Measurements from ENCODE around the gene ADAMTSL2.

Gene ADAMTSL2

DNA sequence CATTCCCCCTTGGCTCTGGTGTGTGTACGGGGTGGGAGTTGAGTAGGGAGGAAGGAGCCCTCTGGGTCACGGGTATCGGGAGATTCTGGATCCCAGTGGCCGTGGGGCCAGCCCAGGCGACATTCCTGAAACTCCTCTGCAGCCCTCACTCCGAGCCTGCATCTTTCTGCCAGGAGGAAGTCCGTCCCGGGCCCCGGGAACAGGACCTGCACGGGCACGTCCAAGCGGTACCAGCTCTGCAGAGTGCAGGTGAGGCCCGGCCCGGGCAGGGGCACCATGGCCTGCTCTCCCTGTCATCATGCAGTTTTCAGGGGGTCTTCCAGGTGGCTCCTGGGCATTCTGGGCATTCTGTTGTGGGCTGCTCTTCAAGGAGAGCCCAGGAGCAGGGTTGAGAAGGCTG lies 3.7 kb downstream of the ADAMTSL2 start:
- no peak overlapping the region for H3K4me3 ChIP-seq (ENCODE audit: low read depth, low read length)
- no peak for DNase-seq (ENCODE audit: low read depth, low spot score)
- TF ChIP-seq, protein P1, sequence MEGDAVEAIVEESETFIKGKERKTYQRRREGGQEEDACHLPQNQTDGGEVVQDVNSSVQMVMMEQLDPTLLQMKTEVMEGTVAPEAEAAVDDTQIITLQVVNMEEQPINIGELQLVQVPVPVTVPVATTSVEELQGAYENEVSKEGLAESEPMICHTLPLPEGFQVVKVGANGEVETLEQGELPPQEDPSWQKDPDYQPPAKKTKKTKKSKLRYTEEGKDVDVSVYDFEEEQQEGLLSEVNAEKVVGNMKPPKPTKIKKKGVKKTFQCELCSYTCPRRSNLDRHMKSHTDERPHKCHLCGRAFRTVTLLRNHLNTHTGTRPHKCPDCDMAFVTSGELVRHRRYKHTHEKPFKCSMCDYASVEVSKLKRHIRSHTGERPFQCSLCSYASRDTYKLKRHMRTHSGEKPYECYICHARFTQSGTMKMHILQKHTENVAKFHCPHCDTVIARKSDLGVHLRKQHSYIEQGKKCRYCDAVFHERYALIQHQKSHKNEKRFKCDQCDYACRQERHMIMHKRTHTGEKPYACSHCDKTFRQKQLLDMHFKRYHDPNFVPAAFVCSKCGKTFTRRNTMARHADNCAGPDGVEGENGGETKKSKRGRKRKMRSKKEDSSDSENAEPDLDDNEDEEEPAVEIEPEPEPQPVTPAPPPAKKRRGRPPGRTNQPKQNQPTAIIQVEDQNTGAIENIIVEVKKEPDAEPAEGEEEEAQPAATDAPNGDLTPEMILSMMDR (IDR thresholded peaks at IDR 0.05; ENCODE audit: low read depth, low read length): no peak
- in situ Hi-C loops (cut with HindIII; ENCODE audit: low sequenced_read_pairs): no loop called here

DNA sequence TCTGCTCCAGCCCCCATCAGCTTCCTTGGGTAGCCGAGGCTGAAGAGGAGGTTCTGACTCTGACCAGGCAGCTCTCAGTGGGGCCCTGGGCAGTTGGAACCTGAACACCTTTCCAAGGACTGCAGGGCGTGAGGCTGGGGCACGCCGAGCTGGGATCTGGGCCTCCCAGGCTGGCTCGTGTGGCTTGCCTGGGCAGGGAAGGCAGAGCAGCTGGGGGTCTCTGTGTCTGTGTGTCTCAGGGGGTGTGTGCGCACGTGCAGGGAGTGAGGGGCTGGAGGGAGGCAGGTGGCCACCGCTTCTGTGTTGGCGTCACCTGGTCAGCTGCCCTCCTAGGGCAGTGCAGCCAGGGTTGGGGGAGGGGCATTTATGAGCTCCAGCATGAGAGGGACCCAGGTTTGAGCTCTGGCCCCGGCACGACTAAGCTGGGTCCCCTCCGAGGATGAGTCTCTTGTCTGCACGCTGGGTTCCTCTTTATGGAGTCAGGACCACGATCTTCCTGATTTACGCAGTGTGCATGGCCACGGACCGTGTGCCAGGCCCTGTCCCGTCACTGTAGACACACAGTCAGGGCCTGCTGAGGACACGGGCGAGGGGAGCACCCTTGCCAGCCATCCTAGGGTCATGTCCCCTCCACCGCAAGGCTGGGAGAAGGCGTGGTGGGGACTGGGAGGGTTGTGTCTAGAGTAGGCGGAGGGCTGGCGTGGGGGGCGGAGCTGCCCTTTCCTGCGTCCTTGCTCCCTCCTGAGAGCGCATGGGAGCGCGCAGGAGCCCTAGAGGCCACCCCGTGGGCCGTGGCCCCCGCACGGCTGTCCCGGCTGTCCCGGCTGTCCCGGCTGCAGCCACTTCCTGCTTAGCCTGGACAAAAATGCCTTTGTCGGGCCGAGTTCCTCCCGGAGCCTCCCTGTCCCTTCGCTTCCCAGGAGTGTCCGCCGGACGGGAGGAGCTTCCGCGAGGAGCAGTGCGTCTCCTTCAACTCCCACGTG lies 4.6 kb downstream of the ADAMTSL2 start:
- in situ Hi-C loops (cut with HindIII; ENCODE audit: low sequenced_read_pairs): no loop called here
- H3K4me3 ChIP-seq (ENCODE audit: low read depth, low read length): no peak overlapping the region
- DNase-seq (ENCODE audit: low read depth, low spot score): no peak
- TF ChIP-seq, protein P1 (IDR thresholded peaks at IDR 0.05; ENCODE audit: low read depth, low read length): no peak

DNA sequence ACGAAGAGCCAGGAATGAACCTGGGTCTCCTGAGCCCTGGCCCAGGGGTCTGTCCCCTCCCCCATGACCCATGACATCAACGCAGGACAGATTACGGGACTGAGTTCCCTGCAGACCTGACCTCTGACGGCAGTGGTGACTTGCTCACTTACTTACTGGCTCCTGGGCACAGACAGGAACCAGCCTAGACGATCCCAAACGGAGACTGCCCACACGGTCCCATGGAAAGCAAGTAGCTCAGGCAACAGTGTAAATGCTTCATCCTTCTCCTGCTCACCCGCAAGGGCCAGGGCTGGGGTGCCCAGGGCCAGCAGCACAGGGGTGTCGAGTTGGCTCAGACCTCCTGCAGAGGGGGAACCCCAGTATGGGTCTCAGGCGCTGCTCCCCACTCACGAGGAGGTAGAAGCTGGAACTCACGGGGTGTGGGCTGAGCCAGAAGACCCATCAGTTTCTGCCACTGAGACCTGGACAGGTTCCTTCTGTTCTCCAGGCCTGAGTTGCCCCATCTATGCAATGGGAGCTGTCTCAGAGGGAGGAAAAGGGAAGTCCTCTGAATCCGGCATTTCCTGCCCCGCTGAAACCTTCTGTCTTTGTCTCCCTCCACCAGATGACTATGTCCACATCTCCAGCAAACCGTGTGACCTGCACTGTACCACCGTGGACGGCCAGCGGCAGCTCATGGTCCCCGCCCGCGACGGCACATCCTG lies 5.6 kb downstream of the ADAMTSL2 start:
- no peak for DNase-seq (ENCODE audit: low read depth, low spot score)
- TF ChIP-seq, protein P1 (IDR thresholded peaks at IDR 0.05; ENCODE audit: low read depth, low read length): no peak
- no peak overlapping the region for H3K4me3 ChIP-seq (ENCODE audit: low read depth, low read length)
- in situ Hi-C loops (cut with HindIII; ENCODE audit: low sequenced_read_pairs): no loop called here

DNA sequence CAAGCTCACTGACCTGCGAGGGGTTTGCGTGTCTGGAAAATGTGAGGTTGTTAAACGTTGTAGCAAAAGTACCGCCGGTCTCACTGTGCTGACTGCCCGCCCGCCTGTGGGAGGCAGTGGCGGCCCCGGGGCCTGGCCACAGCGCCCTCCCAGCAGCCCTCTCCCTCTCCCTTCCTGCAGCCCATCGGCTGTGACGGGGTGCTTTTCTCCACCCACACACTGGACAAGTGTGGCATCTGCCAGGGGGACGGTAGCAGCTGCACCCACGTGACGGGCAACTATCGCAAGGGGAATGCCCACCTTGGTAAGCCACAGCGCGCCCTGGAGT lies 6.2 kb downstream of the ADAMTSL2 start:
- no peak for DNase-seq (ENCODE audit: low read depth, low spot score)
- no peak overlapping the region for H3K4me3 ChIP-seq (ENCODE audit: low read depth, low read length)
- TF ChIP-seq, protein P1 (IDR thresholded peaks at IDR 0.05; ENCODE audit: low read depth, low read length): no peak
- in situ Hi-C loops (cut with HindIII; ENCODE audit: low sequenced_read_pairs): no loop called here

- DNase-seq (ENCODE audit: low read depth, low spot score): no peak
- in situ Hi-C loops (cut with HindIII; ENCODE audit: low sequenced_read_pairs): no loop called here
- TF ChIP-seq, protein P1 (IDR thresholded peaks at IDR 0.05; ENCODE audit: low read depth, low read length): no peak
- no peak overlapping the region for H3K4me3 ChIP-seq (ENCODE audit: low read depth, low read length)
Measured at GRCh38 chr9:133542002-133542401, 7.5 kb downstream of the ADAMTSL2 start.

GRCh38 chr9:133543772-133544467 lies 9.4 kb downstream of the ADAMTSL2 start:
- in situ Hi-C loops (cut with HindIII; ENCODE audit: low sequenced_read_pairs): no loop called here
- no peak for DNase-seq (ENCODE audit: low read depth, low spot score)
- H3K4me3 ChIP-seq (ENCODE audit: low read depth, low read length): no peak overlapping the region
- TF ChIP-seq, protein P1 (IDR thresholded peaks at IDR 0.05; ENCODE audit: low read depth, low read length): no peak

Data from astrocyte of the spinal cord (primary cell).